Activated naive CD8-positive, alpha-beta T cell treated with anti-CD3 and anti-CD28 coated beads, Interleukin-2, amount 10 ng/mL, durations not matched to agents 7 days and 5 days (primary cell): ENCODE results near the gene PCBP3. TPM values are rescaled to one million over a fixed set of nuclear protein-coding genes. Genes with fewer than 3 reads are reported as not detected.

ENCODE experiments used
- ATAC-seq: fragments of 150-1000 bp; cut with Tn5 transposase; one replicate; pipeline ENCODE4 v1.10.0; 2021; ENCODE audit warnings: low read depth, moderate library complexity
- POLR2A ChIA-PET: fragments of 350-600 bp; sonication (Branson Sonifier 250); formaldehyde crosslinking; loops from one replicate; lab custom pipeline; 2021; ENCODE audit warnings: antibody characterized with exemption; lab: Charles Lee
- DNase-seq: peaks from one replicate; pipeline ENCODE4 v3.0.0; 2021
- H3K27ac Mint-ChIP-seq: one replicate; pipeline ENCODE4 v1.8.0; 2022; ENCODE audit warnings: mild to moderate bottlenecking, mixed read lengths
- H3K27me3 Mint-ChIP-seq: one replicate; pipeline ENCODE4 v1.8.0; 2022; ENCODE audit warnings: mild to moderate bottlenecking, moderate library complexity, mixed read lengths
- H3K36me3 Mint-ChIP-seq: one replicate; pipeline ENCODE4 v1.8.0; 2021; ENCODE audit warnings: mild to moderate bottlenecking, mixed read lengths
- H3K4me1 Mint-ChIP-seq: one replicate; pipeline ENCODE4 v1.8.0; 2021; ENCODE audit warnings: mixed read lengths
- H3K4me3 Mint-ChIP-seq: one replicate; pipeline ENCODE4 v1.8.0; 2022; ENCODE audit warnings: mild to moderate bottlenecking, moderate library complexity, mixed read lengths
- H3K9me3 Mint-ChIP-seq: one replicate; pipeline ENCODE4 v1.8.0; 2021; ENCODE audit warnings: mixed read lengths
- total RNA-seq, 2 experiments: library from RNA; stranded (reverse); gene quantifications; one replicate each; pipeline ENCODE4 v1.2.3, GENCODE V29; 2021

The PCBP3 gene
- total RNA-seq, 2 experiments from 2014 or later, result 1.2 TPM; not detected in 1

DNA sequence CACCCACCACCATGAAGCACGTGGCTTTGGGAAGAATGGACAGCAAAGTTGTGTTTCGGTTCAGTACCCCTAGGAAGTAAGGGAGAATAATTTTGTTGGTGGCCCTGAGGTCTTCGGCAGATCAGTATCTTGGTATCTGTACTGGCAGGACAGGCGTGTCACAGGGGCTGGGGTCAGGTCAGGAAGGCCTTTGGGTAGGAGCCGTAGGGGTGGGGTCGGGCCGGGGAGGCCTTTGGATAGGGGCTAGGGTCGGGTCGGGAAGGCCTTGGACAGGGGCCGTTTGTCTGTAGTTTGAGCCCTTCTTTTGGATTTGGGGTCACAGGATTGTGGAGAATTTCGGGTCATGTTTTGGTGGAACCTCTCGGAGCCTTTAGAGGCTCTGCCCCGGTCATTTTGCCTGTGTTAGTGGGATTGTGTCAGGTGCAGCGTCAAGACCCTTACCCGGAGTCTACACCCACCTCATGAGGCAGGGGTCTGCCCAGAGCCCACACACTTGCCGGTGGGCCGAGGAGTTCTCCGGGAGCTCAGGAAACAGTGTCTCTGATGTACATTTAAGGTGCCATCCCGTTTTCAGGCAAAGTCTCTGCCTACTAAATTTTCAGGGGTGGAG, 262.8 kb downstream of the PCBP3 start:
- no peak for ATAC-seq
- Mint-ChIP-seq H3K9me3 (no peaks in the 10 kb centered on the region), H3K36me3 (no peaks in the 10 kb centered on the region), H3K27me3 (no peaks in the 10 kb centered on the region), H3K4me1 (no peaks in the 10 kb centered on the region), H3K27ac (no peak overlapping the region), H3K4me3 (no peak overlapping the region)
- POLR2A ChIA-PET, result no interaction called here
- no peak for DNase-seq

DNA sequence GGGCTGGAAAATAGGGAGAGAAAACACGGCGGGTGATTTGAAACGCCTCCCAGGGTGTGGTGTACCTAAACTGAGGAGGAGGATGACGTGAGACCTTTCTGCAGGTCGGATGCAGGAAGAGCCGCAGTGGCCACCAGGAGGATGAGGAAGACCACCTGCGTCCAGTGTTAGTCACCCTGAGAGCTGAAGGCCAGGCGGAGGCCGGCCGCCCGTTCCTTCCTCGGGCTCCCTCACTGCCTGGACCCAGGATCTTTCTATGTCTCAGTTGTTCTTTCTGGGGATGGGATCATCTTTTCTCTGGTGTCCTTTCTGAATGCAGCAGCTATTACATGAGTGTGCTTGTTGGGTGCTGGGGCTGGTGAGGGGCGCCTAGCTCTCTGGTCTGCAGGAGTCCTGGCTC, 263.3 kb downstream of the PCBP3 start:
- H3K4me3 Mint-ChIP-seq, result no peak overlapping the region
- H3K27me3 Mint-ChIP-seq, result no peaks in the 10 kb centered on the region
- POLR2A ChIA-PET, result no interaction called here
- H3K9me3 Mint-ChIP-seq, result no peaks in the 10 kb centered on the region
- no peaks in the 10 kb centered on the region for H3K36me3 Mint-ChIP-seq
- no peak overlapping the region for H3K27ac Mint-ChIP-seq
- no peaks in the 10 kb centered on the region for H3K4me1 Mint-ChIP-seq
- DNase-seq, result no peak
- no peak for ATAC-seq

DNA sequence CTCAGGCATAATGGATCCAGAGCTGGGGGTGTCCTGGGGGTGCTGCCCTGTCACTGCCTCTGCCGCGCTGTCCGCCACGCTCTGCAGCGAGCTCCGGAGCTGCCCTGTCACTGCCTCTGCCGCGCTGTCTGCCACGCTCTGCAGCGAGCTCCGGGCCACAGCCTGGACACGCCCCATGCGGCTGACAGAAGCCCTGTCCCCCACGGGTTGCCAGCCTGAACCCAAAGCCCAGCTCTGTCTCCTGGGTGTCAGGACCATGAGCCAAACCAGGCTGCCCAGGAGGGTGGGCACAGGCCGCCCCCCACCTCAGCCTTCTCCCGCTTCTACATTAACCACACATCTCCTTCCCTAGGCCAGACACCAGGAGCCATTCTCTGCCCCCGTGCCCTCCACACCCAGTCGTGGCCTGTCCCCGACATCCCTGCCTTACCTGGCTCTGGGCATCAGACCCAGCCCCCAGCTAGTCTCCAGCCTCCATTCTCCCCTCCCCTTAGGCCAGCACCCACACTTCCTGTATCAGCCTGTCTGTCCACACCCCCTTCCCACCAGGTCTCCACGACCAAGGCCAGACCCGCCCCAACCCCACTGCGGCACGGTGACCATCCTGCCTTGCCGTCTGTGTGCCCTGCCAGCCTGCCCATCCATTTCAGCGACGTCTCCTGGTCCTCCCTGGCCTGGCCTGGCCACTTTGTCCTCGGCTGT, 265.2 kb downstream of the PCBP3 start:
- Mint-ChIP-seq H3K36me3 (no peaks in the 10 kb centered on the region), H3K4me3 (no peak overlapping the region), H3K27ac (no peak overlapping the region), H3K4me1 (no peaks in the 10 kb centered on the region), H3K9me3 (no peaks in the 10 kb centered on the region), H3K27me3 (no peaks in the 10 kb centered on the region)
- POLR2A ChIA-PET, result no interaction called here
- ATAC-seq, result no peak
- DNase-seq, result no peak

DNA sequence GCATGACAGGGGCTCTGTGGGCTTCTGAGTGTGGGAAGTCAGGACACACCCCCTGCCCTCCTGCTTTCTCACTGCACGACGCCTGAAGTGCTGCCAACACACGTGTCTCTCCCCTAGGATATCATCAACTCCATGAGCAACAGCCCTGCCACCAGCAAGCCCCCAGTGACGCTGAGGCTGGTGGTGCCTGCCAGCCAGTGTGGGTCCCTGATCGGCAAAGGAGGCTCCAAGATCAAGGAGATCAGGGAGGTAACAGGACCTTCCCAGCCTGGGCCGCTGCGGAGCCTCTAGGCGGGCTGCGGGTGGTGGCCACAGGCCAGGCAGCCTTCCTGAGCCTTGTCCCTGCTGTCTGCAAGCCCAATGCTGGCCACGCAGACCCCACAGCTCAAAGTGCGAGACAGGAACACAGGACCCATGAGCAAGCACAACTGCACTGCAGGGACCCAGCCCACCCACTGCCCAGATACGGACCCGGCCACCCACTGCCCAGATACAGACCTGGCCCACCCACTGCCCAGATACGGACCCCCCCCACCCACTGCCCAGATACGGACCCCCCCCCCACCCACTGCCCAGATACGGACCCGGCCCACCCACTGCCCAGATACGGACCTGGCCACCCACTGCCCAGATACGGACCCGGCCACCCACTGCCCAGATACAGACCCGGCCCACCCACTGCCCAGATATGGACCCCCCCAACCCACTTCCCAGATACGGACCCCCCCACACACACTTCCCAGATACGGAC, 265.9 kb downstream of the PCBP3 start:
- ATAC-seq (no peak), DNase-seq (no peak)
- POLR2A ChIA-PET, result no interaction called here
- Mint-ChIP-seq H3K9me3 (no peaks in the 10 kb centered on the region), H3K4me3 (no peak overlapping the region), H3K27ac (no peak overlapping the region), H3K36me3 (no peaks in the 10 kb centered on the region), H3K4me1 (no peaks in the 10 kb centered on the region), H3K27me3 (no peaks in the 10 kb centered on the region)

DNA sequence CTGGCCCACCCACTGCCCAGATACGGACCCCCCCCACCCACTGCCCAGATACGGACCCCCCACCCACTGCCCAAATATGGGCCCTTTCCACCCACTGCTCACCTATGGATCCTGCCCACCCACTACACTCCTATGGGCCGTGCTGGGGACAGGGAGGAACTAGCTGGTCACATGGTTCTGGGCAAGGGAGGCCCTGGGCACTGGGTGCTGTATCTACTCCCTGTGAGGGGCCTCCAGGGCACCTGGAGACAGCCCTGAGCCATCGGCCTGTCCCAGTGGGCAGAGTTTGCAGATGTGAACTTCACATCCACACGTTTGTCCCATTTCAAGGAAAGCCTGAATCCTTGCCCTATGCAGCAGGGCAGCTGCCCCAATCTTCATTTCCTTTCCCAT, 266.6 kb downstream of the PCBP3 start:
- Mint-ChIP-seq H3K4me1 (no peaks in the 10 kb centered on the region), H3K27me3 (no peaks in the 10 kb centered on the region), H3K4me3 (no peak overlapping the region), H3K27ac (no peak overlapping the region), H3K9me3 (no peaks in the 10 kb centered on the region), H3K36me3 (no peaks in the 10 kb centered on the region)
- ATAC-seq (no peak), DNase-seq (no peak)
- POLR2A ChIA-PET, result no interaction called here

DNA sequence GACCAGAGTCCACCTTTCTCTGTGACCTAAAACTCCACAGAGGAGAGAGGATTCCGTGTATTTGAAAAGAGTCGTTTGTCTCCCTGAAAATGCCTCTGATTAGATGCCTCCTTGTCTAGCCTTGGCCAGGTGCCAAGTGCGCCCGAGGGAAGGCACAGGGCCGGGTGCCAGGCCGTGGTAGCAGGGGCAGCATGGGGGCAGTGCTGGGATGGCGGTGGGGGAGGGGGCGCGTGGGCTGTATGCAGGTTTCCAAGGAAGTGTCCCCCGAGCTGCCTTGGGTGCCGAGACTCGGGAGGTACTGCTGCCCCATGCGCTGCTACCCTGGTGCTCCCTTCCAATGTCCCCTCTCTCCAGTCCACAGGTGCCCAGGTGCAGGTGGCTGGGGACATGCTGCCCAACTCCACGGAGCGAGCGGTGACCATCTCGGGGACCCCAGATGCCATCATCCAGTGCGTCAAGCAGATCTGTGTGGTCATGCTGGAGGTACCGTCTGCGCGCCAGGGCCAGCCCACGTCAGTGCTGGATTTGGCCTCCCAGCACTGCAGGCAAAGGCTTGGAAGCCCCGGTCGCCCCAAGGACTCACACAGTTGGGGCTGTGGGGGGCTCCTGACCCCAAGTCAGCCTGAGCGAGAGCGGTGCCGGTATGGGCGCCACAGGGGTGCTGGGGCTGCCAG, 267.2 kb downstream of the PCBP3 start:
- no peaks in the 10 kb centered on the region for H3K36me3 Mint-ChIP-seq
- H3K4me3 Mint-ChIP-seq, result no peak overlapping the region
- no peaks in the 10 kb centered on the region for H3K9me3 Mint-ChIP-seq
- no peaks in the 10 kb centered on the region for H3K4me1 Mint-ChIP-seq
- ATAC-seq (no peak), DNase-seq (no peak)
- no peaks in the 10 kb centered on the region for H3K27me3 Mint-ChIP-seq
- H3K27ac Mint-ChIP-seq, result no peak overlapping the region
- POLR2A ChIA-PET, result no interaction called here

DNA sequence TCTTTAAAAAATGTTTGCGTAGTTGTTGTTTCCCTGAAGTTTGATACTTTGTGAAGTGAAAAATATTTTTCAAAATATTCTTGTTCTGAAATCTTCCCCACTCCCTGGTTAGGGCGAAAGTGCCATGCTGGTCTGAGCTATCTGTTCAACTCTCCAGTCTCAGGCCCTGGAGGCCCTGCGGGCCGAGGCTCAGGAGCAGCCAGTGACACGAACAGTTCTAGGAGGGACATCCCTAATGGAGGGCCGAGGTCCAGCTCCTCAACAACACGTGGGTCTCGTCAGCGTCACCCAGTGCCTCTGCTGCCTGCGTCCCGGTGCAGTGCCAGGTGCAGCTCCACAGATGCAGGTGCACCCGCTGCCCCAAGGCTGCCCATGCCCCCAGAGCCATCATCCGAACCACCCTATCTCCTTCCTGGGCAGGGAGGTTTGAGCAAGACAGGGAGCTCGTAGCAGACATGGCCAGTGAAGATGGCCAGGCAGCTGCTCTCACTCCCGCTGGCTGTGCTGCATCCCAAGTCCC, 268.3 kb downstream of the PCBP3 start:
- no peaks in the 10 kb centered on the region for H3K4me1 Mint-ChIP-seq
- no peak for ATAC-seq
- DNase-seq, result no peak
- H3K4me3 Mint-ChIP-seq, result no peak overlapping the region
- no peaks in the 10 kb centered on the region for H3K27me3 Mint-ChIP-seq
- H3K36me3 Mint-ChIP-seq, result no peaks in the 10 kb centered on the region
- no peaks in the 10 kb centered on the region for H3K9me3 Mint-ChIP-seq
- POLR2A ChIA-PET, result no interaction called here
- no peak overlapping the region for H3K27ac Mint-ChIP-seq

DNA sequence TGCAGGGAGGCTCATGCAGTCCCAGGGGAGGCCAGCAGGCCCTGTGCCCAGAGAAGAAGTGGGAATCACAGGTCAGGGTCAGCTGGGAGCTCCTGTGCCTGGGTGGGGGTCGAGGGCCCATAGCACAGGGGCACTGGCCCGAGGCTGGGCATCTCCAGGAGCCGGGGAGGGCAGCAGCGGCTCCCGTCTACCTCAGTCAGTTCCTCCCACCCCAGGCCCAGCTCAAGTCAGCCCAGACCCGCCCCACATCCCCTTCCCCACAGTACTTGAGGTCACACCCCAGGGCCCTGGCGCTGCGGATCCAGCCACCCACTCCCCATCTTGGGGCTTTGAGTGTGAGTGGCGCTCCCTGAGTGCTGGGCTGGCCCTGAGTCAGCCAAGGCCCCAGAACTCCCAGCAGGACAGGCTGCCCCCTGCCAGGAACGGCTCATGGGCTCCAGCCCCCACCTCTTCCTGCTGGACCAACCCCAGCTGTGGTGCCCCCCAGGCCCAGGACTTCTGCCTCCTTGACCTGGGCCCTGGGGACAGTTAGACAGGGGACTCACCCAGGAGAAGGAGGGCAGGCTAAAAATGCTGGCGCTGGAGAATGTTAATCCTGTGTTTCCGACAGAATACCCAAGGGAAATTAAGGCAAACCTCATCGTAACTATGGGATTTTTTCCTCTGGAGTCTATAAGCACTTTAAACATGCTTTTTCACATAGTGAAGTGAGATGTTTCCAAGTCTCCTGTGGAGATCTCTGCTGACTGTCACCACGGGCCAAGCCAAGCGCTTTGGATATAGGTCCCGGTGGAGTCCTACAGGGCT, 269.3 kb downstream of the PCBP3 start:
- Mint-ChIP-seq H3K27me3 (no peaks in the 10 kb centered on the region), H3K4me3 (no peak overlapping the region), H3K27ac (no peak overlapping the region), H3K36me3 (no peaks in the 10 kb centered on the region), H3K4me1 (no peaks in the 10 kb centered on the region), H3K9me3 (no peaks in the 10 kb centered on the region)
- DNase-seq (no peak), ATAC-seq (no peak)
- POLR2A ChIA-PET, result no interaction called here

DNA sequence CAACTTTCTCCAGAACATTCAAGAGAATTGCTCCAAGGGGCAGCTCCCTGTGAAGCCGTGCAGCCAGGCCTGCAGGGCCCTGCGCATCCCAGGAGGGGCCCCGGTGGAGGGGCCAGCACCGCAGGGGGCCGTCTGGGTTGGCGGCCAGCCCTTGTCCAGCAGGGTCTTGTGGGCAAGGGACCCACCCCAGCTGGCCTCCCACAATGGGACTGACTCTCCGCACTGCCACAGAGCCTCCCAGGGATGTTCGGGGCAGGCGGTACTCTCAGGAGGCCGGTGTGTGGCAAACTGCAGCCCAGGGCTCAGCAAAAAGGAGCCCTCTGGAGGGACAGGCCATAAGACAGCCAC, 269.9 kb downstream of the PCBP3 start:
- no peak for DNase-seq
- Mint-ChIP-seq H3K4me3 (no peak overlapping the region), H3K27me3 (no peaks in the 10 kb centered on the region), H3K36me3 (no peaks in the 10 kb centered on the region), H3K9me3 (no peaks in the 10 kb centered on the region), H3K27ac (no peak overlapping the region), H3K4me1 (no peaks in the 10 kb centered on the region)
- ATAC-seq, result no peak
- POLR2A ChIA-PET, result no interaction called here

DNA sequence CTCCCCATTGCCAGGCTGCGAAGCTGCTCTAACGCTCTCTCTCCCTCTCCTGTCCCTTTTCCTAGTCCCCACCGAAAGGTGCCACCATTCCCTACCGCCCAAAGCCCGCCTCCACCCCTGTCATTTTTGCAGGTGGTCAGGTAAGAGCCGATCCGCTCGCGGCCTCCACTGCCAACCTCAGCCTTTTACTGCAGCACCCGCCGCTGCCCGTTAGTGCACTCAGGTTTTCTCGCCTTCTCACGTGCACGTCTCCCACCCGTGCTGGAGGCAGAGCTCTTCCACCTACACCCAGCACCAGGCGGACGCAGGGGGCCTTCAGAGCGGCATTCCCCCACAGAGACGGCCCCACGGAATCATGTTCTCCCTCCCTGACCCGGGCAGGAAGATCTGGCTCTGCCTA, 270.4 kb downstream of the PCBP3 start:
- H3K9me3 Mint-ChIP-seq, result no peaks in the 10 kb centered on the region
- no peaks in the 10 kb centered on the region for H3K4me1 Mint-ChIP-seq
- H3K36me3 Mint-ChIP-seq, result no peaks in the 10 kb centered on the region
- POLR2A ChIA-PET, result no interaction called here
- no peak for ATAC-seq
- DNase-seq, result no peak
- no peak overlapping the region for H3K27ac Mint-ChIP-seq
- H3K4me3 Mint-ChIP-seq, result no peak overlapping the region
- no peaks in the 10 kb centered on the region for H3K27me3 Mint-ChIP-seq

DNA sequence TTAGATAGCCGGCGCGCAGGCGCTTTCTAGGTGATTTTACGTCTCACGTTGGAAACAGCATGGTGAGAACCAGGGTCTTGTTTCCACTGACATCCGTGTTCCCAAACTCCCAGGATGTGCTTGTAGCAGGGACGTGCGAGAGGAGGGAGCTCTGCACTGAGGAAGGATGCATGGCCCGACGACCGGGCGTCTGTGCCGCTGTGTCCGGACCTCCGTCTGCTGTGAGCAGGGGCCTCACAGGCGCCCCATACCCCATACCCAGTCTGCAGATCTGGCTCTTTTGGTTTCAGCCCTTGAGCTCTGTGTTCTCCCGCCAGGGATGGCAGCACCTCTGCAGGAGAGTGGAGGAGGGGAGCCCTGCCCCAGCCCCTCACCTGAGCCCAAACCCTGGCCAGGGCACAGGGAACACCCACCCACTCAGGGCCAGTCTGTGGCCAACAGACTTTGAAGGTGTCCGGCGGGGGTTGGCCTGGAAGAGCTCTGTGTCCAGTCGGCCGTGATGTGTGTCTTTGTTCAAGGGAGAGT, 270.9 kb downstream of the PCBP3 start:
- no peak for ATAC-seq

DNA sequence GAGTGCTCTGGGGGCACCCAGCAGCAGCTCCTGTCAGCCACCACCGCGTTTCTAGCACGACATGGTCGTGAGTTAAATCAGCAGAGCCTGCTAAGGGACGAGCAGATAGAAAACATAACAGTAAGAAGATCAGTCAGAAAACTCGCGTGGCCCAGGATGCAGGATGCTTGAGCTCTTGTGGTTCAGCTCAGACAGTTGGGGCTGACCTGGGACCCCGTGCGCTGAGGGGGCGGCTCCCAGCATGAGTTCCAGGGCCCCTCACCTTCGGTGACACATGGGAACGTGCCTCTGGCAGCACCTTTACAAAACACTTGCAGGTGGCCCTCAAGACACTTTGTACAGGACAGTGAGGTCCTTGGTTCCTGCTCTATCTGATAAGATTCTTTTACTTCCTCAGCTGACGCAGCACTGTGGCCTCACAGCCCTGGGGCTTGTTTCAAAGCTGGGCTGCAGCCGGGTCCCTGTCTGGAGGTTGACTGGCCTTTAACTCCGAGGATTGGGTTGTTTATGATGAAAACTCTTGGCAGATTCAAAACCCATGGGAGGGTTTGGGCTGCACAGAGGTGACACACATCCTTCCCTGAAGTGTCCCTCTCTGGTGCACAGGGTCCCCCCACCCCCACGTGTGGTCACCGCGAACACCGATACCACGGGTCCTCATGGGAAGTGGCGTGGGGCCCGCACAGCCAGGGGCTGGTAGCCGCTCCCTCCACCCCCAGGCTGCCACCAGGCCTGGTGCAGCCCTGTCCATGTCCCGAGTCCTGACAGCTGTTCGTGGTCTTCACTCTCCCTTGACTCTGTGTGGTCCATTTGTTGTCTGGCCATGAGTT, 272.7 kb downstream of the PCBP3 start:
- Mint-ChIP-seq H3K36me3 (no peaks in the 10 kb centered on the region), H3K9me3 (no peaks in the 10 kb centered on the region), H3K4me3 (no peak overlapping the region), H3K27me3 (no peaks in the 10 kb centered on the region), H3K27ac (no peak overlapping the region), H3K4me1 (no peaks in the 10 kb centered on the region)
- no peak for ATAC-seq
- POLR2A ChIA-PET, result no interaction called here
- DNase-seq, result no peak

More for the DNA sequence above, 270.9 kb downstream of the PCBP3 start:
- H3K36me3 Mint-ChIP-seq, result no peaks in the 10 kb centered on the region
- H3K9me3 Mint-ChIP-seq, result no peaks in the 10 kb centered on the region
- no peak overlapping the region for H3K27ac Mint-ChIP-seq
- H3K4me3 Mint-ChIP-seq, result no peak overlapping the region
- POLR2A ChIA-PET, result no interaction called here
- no peak for DNase-seq
- H3K4me1 Mint-ChIP-seq, result no peaks in the 10 kb centered on the region
- H3K27me3 Mint-ChIP-seq, result no peaks in the 10 kb centered on the region
